ENCODE measurements around the gene HNRNPU. TPM values are rescaled to one million over a fixed set of nuclear protein-coding genes. Genes with fewer than 3 reads are reported as not detected.

The HNRNPU gene
- total RNA-seq, result 100 to 1,000 TPM; 310 to 319 TPM

- Mint-ChIP-seq H3K27me3 (ENCODE audit: low read depth) (no peaks in the 10 kb centered on the region), H3K4me3 (peak within 1 kb of the TSS; percentile 98), H3K27ac (peak within 1 kb of the TSS; percentile 97), H3K9me3 (no peaks in the 10 kb centered on the region), H3K36me3 (ENCODE audit: insufficient read depth in 2 of 2) (peaks cover 20 to 39% of the 10 kb centered on the region in 2 donors), H3K4me1 (ENCODE audit: low read depth) (peaks cover 54% of the 10 kb centered on the region)
- ATAC-seq (replicated peaks in 1 of 2), result peak; percentile 73 to 77
- DNase-seq, result peak; percentile 97 to 98
Observed at GRCh38 chr1:244864253-244865027, at the start of gene HNRNPU. HNRNPU (minus strand) TSS chr1:244864543; CDS start chr1:244864307, 236 bp downstream.

- Mint-ChIP-seq H3K4me3 (no peak overlapping the region), H3K27ac (no peak overlapping the region), H3K36me3 (ENCODE audit: insufficient read depth in 2 of 2) (no peaks in the 10 kb centered on the region), H3K9me3 (no peaks in the 10 kb centered on the region), H3K4me1 (ENCODE audit: low read depth) (peaks cover 5% of the 10 kb centered on the region), H3K27me3 (ENCODE audit: low read depth) (no peaks in the 10 kb centered on the region)
- DNase-seq, result no peak
- ATAC-seq (replicated peaks in 1 of 2), result no peak
Observed at GRCh38 chr1:244913806-244914205, 49.5 kb upstream of the HNRNPU start.

- H3K27me3 Mint-ChIP-seq (ENCODE audit: low read depth), result no peaks in the 10 kb centered on the region
- DNase-seq (no peak), ATAC-seq (replicated peaks in 1 of 2) (no peak)
- H3K27ac Mint-ChIP-seq, result no peak overlapping the region
- H3K4me3 Mint-ChIP-seq, result no peak overlapping the region
- H3K4me1 Mint-ChIP-seq (ENCODE audit: low read depth), result peaks cover 6% of the 10 kb centered on the region
- H3K36me3 Mint-ChIP-seq (ENCODE audit: insufficient read depth in 2 of 2), result no peaks in the 10 kb centered on the region
- no peaks in the 10 kb centered on the region for H3K9me3 Mint-ChIP-seq
Observed at GRCh38 chr1:244904119-244904518, 39.8 kb upstream of the HNRNPU start.

GRCh38 chr1:244901400-244902015, 37.2 kb upstream of the HNRNPU start:
- Mint-ChIP-seq H3K9me3 (no peaks in the 10 kb centered on the region), H3K27ac (no peak overlapping the region), H3K27me3 (ENCODE audit: low read depth) (no peaks in the 10 kb centered on the region), H3K4me1 (ENCODE audit: low read depth) (peaks cover under 1% of the 10 kb centered on the region), H3K36me3 (ENCODE audit: insufficient read depth in 2 of 2) (peaks cover 0 to 1% of the 10 kb centered on the region in 2 donors), H3K4me3 (no peak overlapping the region)
- ATAC-seq (replicated peaks in 1 of 2) (no peak), DNase-seq (no peak)

- ATAC-seq (replicated peaks in 1 of 2), result no peak
- DNase-seq, result no peak
- H3K4me1 Mint-ChIP-seq (ENCODE audit: low read depth), result no peaks in the 10 kb centered on the region
- H3K27me3 Mint-ChIP-seq (ENCODE audit: low read depth), result no peaks in the 10 kb centered on the region
- H3K27ac Mint-ChIP-seq, result no peak overlapping the region
- peaks cover 0 to 1% of the 10 kb centered on the region in 2 donors for H3K36me3 Mint-ChIP-seq (ENCODE audit: insufficient read depth in 2 of 2)
- H3K9me3 Mint-ChIP-seq, result no peaks in the 10 kb centered on the region
- no peak overlapping the region for H3K4me3 Mint-ChIP-seq
Observed at GRCh38 chr1:244897476-244898254, 33.3 kb upstream of the HNRNPU start.

GRCh38 chr1:244896550-244896949, 32.2 kb upstream of the HNRNPU start:
- Mint-ChIP-seq H3K4me1 (ENCODE audit: low read depth) (no peaks in the 10 kb centered on the region), H3K4me3 (no peak overlapping the region), H3K27ac (no peak overlapping the region), H3K36me3 (ENCODE audit: insufficient read depth in 2 of 2) (peaks cover 0 to 1% of the 10 kb centered on the region in 2 donors), H3K27me3 (ENCODE audit: low read depth) (no peaks in the 10 kb centered on the region), H3K9me3 (no peaks in the 10 kb centered on the region)
- no peak for DNase-seq
- ATAC-seq (replicated peaks in 1 of 2), result no peak

- no peaks in the 10 kb centered on the region for H3K27me3 Mint-ChIP-seq (ENCODE audit: low read depth)
- H3K36me3 Mint-ChIP-seq (ENCODE audit: insufficient read depth in 2 of 2), result peaks cover 0 to 1% of the 10 kb centered on the region in 2 donors
- no peaks in the 10 kb centered on the region for H3K9me3 Mint-ChIP-seq
- DNase-seq (no peak), ATAC-seq (replicated peaks in 1 of 2) (no peak)
- no peak overlapping the region for H3K27ac Mint-ChIP-seq
- no peak overlapping the region for H3K4me3 Mint-ChIP-seq
- H3K4me1 Mint-ChIP-seq (ENCODE audit: low read depth), result no peaks in the 10 kb centered on the region
Observed at GRCh38 chr1:244893836-244894235, 29.5 kb upstream of the HNRNPU start.

- Mint-ChIP-seq H3K27me3 (ENCODE audit: low read depth) (no peaks in the 10 kb centered on the region), H3K36me3 (ENCODE audit: insufficient read depth in 2 of 2) (no peaks in the 10 kb centered on the region), H3K4me1 (ENCODE audit: low read depth) (no peaks in the 10 kb centered on the region), H3K9me3 (no peaks in the 10 kb centered on the region), H3K27ac (no peak overlapping the region), H3K4me3 (no peak overlapping the region)
- ATAC-seq (replicated peaks in 1 of 2) (no peak), DNase-seq (no peak)
Observed at GRCh38 chr1:244887281-244887680, 22.9 kb upstream of the HNRNPU start.

GRCh38 chr1:244881552-244882280, 17.4 kb upstream of the HNRNPU start:
- Mint-ChIP-seq H3K9me3 (no peaks in the 10 kb centered on the region), H3K27me3 (ENCODE audit: low read depth) (no peaks in the 10 kb centered on the region), H3K4me1 (ENCODE audit: low read depth) (no peaks in the 10 kb centered on the region), H3K27ac (no peak overlapping the region), H3K36me3 (ENCODE audit: insufficient read depth in 2 of 2) (no peaks in the 10 kb centered on the region), H3K4me3 (no peak overlapping the region)
- no peak for ATAC-seq (replicated peaks in 1 of 2)
- no peak for DNase-seq

GRCh38 chr1:244878681-244879080, 14.3 kb upstream of the HNRNPU start:
- Mint-ChIP-seq H3K4me3 (no peak overlapping the region), H3K36me3 (ENCODE audit: insufficient read depth in 2 of 2) (no peaks in the 10 kb centered on the region)

GRCh38 chr1:244876228-244876910, 12.0 kb upstream of the HNRNPU start:
- H3K4me1 Mint-ChIP-seq (ENCODE audit: low read depth), result no peaks in the 10 kb centered on the region
- no peaks in the 10 kb centered on the region for H3K9me3 Mint-ChIP-seq
- no peak for ATAC-seq (replicated peaks in 1 of 2)
- H3K36me3 Mint-ChIP-seq (ENCODE audit: insufficient read depth in 2 of 2), result no peaks in the 10 kb centered on the region
- no peak for DNase-seq
- no peak overlapping the region for H3K4me3 Mint-ChIP-seq
- H3K27ac Mint-ChIP-seq, result no peak overlapping the region
- no peaks in the 10 kb centered on the region for H3K27me3 Mint-ChIP-seq (ENCODE audit: low read depth)

More at GRCh38 chr1:244878681-244879080, 14.3 kb upstream of the HNRNPU start:
- ATAC-seq (replicated peaks in 1 of 2), result no peak
- H3K9me3 Mint-ChIP-seq, result no peaks in the 10 kb centered on the region
- DNase-seq, result no peak
- no peaks in the 10 kb centered on the region for H3K27me3 Mint-ChIP-seq (ENCODE audit: low read depth)
- no peak overlapping the region for H3K27ac Mint-ChIP-seq
- no peaks in the 10 kb centered on the region for H3K4me1 Mint-ChIP-seq (ENCODE audit: low read depth)

GRCh38 chr1:244874974-244875579, 10.7 kb upstream of the HNRNPU start:
- DNase-seq (no peak), ATAC-seq (replicated peaks in 1 of 2) (no peak)
- H3K27ac Mint-ChIP-seq, result no peak overlapping the region
- no peak overlapping the region for H3K4me3 Mint-ChIP-seq
- H3K36me3 Mint-ChIP-seq (ENCODE audit: insufficient read depth in 2 of 2), result no peaks in the 10 kb centered on the region
- no peaks in the 10 kb centered on the region for H3K9me3 Mint-ChIP-seq
- H3K4me1 Mint-ChIP-seq (ENCODE audit: low read depth), result no peaks in the 10 kb centered on the region
- no peaks in the 10 kb centered on the region for H3K27me3 Mint-ChIP-seq (ENCODE audit: low read depth)

Data from activated T-cell treated with anti-CD3 and anti-CD28 coated beads, Interleukin-2, amount 50 U/mL, for 72 hours (primary cell).